Measurements from ENCODE around the gene PAX7. TPM values are rescaled to one million over a fixed set of nuclear protein-coding genes. Genes with fewer than 3 reads are reported as not detected.

PAX7 gene
- total RNA-seq, 1 donor, result not detected

DNA sequence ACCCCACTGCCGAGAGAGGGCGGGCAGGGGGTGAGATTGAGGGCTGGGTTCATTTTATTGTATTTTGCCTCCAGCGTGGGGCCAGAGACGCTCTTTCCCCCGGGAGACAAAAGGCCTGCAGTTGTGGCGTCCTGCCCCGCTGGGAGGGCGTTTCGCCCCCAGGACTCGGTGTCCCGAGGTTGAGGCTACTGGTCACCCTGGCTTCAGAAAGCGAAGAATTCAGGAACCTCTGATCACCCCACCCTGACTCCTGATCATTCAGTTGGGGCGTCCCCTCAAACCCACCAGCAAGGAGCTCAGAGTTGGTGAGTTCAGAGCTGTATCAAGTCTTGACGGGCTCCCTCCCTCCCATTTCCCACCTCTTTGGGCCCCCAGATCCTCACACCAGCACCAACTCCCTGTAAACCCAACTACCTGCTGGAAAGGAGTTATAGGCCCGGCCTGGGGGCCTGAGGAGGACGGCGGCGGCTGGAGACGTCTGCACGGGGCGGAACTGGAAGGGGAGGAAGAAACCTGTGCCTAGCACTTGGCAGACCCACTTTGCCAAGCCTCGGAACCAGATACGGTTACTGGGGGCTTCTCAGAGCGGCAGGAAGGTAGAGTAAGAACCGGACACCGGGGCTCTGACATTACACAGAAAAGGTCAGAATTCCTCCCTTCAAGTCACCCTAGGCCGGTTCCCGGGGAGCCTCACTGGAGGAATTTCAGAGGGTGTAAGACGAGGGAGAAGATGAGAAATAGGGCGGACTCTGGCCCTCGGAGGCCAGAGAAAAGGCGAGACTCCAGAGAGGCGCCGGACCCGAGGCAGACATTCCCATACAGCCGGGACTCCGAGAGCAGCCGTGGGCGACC is 761 bp upstream of the PAX7 start:
- TF ChIP-seq CTCF (IDR thresholded peaks at IDR 0.05; ENCODE audit: extremely low read depth, low read depth, low read length), result no peak
- DNase-seq (ENCODE audit: insufficient read length, low spot score, missing footprints), result peak; percentile 74
- Histone ChIP-seq H3K36me3 (ENCODE audit: insufficient read depth, low read length) (no peaks in the 10 kb centered on the region), H4K20me1 (ENCODE audit: insufficient read depth, low read length) (no peaks in the 10 kb centered on the region), H3K79me2 (ENCODE audit: insufficient read depth, low read length) (no peaks in the 10 kb centered on the region), H2AFZ (ENCODE audit: low read length) (no peak overlapping the region), H3K4me3 (ENCODE audit: insufficient read depth, low read length) (no peak overlapping the region), H3K27me3 (ENCODE audit: insufficient read depth, low read length) (peaks cover 79% of the 10 kb centered on the region), H3K27ac (ENCODE audit: low read depth, low read length) (no peak overlapping the region), H3K4me1 (ENCODE audit: insufficient read depth, low read length) (no peaks in the 10 kb centered on the region), H3K9me3 (ENCODE audit: low read depth, low read length) (no peaks in the 10 kb centered on the region), H3K4me2 (ENCODE audit: insufficient read depth, low read length) (no peak overlapping the region)

DNA sequence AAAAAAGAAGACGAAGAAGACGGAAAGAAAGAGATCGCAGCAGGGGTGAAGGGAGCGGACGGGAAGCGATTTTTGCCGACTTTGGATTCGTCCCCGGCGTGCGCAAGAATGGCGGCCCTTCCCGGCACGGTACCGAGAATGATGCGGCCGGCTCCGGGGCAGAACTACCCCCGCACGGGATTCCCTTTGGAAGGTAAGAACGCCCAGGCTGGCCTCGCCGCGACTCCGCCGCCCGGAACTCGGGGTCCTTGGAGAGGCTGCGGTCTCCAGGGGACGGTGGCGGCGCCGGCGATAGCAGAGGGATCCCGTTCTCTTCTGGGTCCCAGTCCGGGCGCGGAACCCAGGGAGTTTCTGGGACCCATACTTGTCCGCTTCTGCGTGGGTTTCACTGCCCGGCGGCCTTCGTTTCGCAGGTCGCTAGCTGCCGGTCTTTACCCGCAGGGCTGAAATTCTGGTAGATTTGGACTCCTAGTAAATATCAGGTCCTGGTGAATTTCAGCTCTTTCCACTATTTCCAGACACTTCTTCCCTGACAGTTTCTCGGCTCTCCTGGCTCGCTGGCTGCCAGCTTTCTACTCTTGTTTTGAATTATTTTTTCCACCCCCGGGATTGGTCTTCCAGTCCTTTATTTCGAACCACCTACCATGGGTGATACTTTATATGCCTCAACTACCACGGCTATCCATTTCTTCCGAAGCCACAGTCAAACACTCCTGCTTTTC is 1.0 kb downstream of the PAX7 start:
- Histone ChIP-seq H3K4me3 (ENCODE audit: insufficient read depth, low read length) (no peak overlapping the region), H3K4me1 (ENCODE audit: insufficient read depth, low read length) (no peaks in the 10 kb centered on the region), H3K27ac (ENCODE audit: low read depth, low read length) (no peak overlapping the region), H3K9me3 (ENCODE audit: low read depth, low read length) (no peaks in the 10 kb centered on the region), H3K36me3 (ENCODE audit: insufficient read depth, low read length) (no peaks in the 10 kb centered on the region), H3K27me3 (ENCODE audit: insufficient read depth, low read length) (peaks cover 87% of the 10 kb centered on the region), H2AFZ (ENCODE audit: low read length) (no peak overlapping the region), H3K4me2 (ENCODE audit: insufficient read depth, low read length) (no peak overlapping the region), H4K20me1 (ENCODE audit: insufficient read depth, low read length) (no peaks in the 10 kb centered on the region), H3K79me2 (ENCODE audit: insufficient read depth, low read length) (no peaks in the 10 kb centered on the region)
- TF ChIP-seq CTCF (IDR thresholded peaks at IDR 0.05; ENCODE audit: extremely low read depth, low read depth, low read length), result no peak
- peak; percentile 80 for DNase-seq (ENCODE audit: insufficient read length, low spot score, missing footprints)

DNA sequence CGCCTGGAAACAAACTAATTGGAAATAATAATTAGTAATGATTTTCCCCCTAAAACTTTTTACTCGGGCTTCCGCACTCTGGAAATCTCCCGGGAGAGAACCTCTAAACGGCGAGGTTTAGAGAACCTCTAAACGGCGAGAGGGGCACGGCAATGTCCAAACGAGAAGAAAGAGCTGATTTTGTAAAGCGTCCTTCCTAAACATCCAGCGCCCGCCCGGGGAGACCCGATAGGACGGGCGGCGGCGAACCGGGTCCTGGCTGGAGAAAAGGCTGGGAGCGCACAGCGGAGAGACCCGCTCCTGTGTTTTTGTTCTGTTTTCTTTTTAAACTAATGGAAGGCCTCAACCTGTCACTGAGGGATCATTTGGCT is 1.6 kb downstream of the PAX7 start:
- no peak overlapping the region for H3K4me3 ChIP-seq (ENCODE audit: insufficient read depth, low read length)
- DNase-seq (ENCODE audit: insufficient read length, low spot score, missing footprints), result no peak

More for the DNA sequence above, 1.6 kb downstream of the PAX7 start:
- H2AFZ ChIP-seq (ENCODE audit: low read length), result no peak overlapping the region
- no peak for TF ChIP-seq CTCF (IDR thresholded peaks at IDR 0.05; ENCODE audit: extremely low read depth, low read depth, low read length)
- H3K4me2 ChIP-seq (ENCODE audit: insufficient read depth, low read length), result no peak overlapping the region
- H3K27me3 ChIP-seq (ENCODE audit: insufficient read depth, low read length), result peaks cover 93% of the 10 kb centered on the region
- H3K79me2 ChIP-seq (ENCODE audit: insufficient read depth, low read length), result no peaks in the 10 kb centered on the region
- no peaks in the 10 kb centered on the region for H3K4me1 ChIP-seq (ENCODE audit: insufficient read depth, low read length)
- no peaks in the 10 kb centered on the region for H3K9me3 ChIP-seq (ENCODE audit: low read depth, low read length)
- no peak overlapping the region for H3K27ac ChIP-seq (ENCODE audit: low read depth, low read length)
- no peaks in the 10 kb centered on the region for H4K20me1 ChIP-seq (ENCODE audit: insufficient read depth, low read length)
- no peaks in the 10 kb centered on the region for H3K36me3 ChIP-seq (ENCODE audit: insufficient read depth, low read length)
